HL-60 (cell line): ENCODE results near the gene KCNJ16.

Experiments used
- DNase-seq, 2 experiments: peaks; one replicate each; pipeline ENCODE4 v3.0.0-alpha.2; 2010 to 2020; ENCODE audit warnings: low read depth in 1 of 2, low spot score in 1 of 2
- H3K27ac ChIP-seq: fragments of 250-450 bp; sonication (Bioruptor Pico); replicated peaks from 2 replicates; pipeline ENCODE4 v1.5.1; 2020; ENCODE audit warnings: mild to moderate bottlenecking, moderate library complexity
- H3K27me3 ChIP-seq: fragments of 250-450 bp; sonication (Bioruptor Pico); 2 replicates; pipeline ENCODE4 v1.5.1; 2021; ENCODE audit warnings: mild to moderate bottlenecking, moderate library complexity; ENCODE audit not compliant: insufficient read depth, poor library complexity, severe bottlenecking
- H3K4me3 ChIP-seq: replicated peaks from 2 replicates; pipeline ENCODE4 v1.5.1; 2011; ENCODE audit warnings: mild to moderate bottlenecking, control low read depth, low read length; ENCODE audit not compliant: insufficient read depth
- GABPA ChIP-seq: IDR thresholded peaks from 2 replicates; pipeline ENCODE4 v1.6.1; 2012; ENCODE audit warnings: low read depth
- POLR2AphosphoS5 ChIP-seq: IDR thresholded peaks from 2 replicates; pipeline ENCODE4 v1.6.1; 2012; ENCODE audit warnings: low read depth
- SPI1 ChIP-seq: IDR thresholded peaks from 2 replicates; pipeline ENCODE4 v1.6.1; 2012; ENCODE audit warnings: low read depth, mild to moderate bottlenecking, borderline replicate concordance
- TF ChIP-seq, protein P1 (sequence below): IDR thresholded peaks from 2 replicates; pipeline ENCODE4 v1.6.1; 2012; ENCODE audit warnings: low read depth; ENCODE audit not compliant: insufficient replicate concordance
- TF ChIP-seq, protein P2 (sequence below): IDR thresholded peaks from one replicate; pipeline ENCODE4 v1.5.1; 2011; ENCODE audit warnings: low read length, control low read depth, inconsistent platforms; ENCODE audit not compliant: insufficient read depth

The KCNJ16 gene

DNA sequence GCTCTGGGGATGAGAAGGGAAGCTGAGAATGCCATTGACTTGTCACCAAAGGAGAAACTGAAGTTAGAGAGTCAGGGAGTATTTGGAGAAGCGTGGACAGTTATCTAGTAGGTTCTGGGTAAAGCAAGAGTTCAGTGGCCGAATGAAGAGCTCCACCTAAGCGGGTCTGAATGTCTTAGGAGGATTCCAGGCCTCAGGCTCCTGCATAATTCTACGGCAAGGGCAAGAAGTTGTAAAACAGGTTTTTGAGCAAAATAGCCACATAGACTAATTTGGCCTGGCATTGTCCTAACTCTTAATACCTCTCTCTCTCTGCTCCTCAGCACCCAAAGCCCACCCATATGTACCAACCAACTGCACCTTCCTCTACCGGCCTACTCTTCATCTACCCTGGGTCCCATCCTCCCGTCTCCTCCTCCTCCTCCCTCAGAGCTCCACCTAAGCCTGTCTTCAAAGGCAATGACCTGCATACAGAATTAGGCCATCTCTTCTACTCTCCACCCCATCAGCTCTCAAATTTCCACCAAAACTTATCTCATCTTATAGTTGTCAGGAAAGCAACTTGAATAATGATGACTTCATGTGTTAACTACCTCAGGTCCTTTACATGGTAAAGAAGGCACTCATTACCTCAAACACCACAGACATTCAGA, 52.3 kb downstream of the KCNJ16 start:
- Histone ChIP-seq H3K4me3 (no peak overlapping the region), H3K27me3 (no peaks in the 10 kb centered on the region), H3K27ac (no peak overlapping the region)
- DNase-seq: no peak
- TF ChIP-seq GABPA: no peak

DNA sequence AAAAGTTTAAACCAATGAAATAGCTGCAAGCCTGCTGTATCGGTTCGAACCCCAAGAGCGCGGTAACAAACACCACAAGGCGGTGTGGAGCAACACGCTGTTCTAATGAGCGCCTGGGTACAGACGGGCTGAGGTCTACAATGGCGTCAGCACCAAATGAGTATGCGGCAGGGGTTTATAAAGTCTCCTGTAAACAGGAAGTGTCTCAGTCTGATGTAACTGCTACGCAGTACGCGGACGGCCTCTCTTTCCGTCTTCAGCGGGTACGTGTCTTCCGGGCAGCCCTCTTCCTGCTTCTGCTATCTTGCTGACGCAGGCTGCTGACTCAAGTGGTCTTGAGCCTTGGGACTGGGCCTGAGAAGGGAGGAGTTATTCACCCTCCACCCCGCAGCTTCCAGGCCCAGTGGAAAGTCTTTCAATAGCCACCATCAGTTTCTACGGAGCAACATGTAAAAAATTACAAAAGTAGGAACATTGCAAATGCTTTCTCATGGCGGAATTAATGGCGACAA, 53.8 kb downstream of the KCNJ16 start:
- TF ChIP-seq, protein P1, sequence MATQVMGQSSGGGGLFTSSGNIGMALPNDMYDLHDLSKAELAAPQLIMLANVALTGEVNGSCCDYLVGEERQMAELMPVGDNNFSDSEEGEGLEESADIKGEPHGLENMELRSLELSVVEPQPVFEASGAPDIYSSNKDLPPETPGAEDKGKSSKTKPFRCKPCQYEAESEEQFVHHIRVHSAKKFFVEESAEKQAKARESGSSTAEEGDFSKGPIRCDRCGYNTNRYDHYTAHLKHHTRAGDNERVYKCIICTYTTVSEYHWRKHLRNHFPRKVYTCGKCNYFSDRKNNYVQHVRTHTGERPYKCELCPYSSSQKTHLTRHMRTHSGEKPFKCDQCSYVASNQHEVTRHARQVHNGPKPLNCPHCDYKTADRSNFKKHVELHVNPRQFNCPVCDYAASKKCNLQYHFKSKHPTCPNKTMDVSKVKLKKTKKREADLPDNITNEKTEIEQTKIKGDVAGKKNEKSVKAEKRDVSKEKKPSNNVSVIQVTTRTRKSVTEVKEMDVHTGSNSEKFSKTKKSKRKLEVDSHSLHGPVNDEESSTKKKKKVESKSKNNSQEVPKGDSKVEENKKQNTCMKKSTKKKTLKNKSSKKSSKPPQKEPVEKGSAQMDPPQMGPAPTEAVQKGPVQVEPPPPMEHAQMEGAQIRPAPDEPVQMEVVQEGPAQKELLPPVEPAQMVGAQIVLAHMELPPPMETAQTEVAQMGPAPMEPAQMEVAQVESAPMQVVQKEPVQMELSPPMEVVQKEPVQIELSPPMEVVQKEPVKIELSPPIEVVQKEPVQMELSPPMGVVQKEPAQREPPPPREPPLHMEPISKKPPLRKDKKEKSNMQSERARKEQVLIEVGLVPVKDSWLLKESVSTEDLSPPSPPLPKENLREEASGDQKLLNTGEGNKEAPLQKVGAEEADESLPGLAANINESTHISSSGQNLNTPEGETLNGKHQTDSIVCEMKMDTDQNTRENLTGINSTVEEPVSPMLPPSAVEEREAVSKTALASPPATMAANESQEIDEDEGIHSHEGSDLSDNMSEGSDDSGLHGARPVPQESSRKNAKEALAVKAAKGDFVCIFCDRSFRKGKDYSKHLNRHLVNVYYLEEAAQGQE: no peak
- TF ChIP-seq, protein P2, sequence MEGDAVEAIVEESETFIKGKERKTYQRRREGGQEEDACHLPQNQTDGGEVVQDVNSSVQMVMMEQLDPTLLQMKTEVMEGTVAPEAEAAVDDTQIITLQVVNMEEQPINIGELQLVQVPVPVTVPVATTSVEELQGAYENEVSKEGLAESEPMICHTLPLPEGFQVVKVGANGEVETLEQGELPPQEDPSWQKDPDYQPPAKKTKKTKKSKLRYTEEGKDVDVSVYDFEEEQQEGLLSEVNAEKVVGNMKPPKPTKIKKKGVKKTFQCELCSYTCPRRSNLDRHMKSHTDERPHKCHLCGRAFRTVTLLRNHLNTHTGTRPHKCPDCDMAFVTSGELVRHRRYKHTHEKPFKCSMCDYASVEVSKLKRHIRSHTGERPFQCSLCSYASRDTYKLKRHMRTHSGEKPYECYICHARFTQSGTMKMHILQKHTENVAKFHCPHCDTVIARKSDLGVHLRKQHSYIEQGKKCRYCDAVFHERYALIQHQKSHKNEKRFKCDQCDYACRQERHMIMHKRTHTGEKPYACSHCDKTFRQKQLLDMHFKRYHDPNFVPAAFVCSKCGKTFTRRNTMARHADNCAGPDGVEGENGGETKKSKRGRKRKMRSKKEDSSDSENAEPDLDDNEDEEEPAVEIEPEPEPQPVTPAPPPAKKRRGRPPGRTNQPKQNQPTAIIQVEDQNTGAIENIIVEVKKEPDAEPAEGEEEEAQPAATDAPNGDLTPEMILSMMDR: no peak
- TF ChIP-seq GABPA (no peak), POLR2AphosphoS5 (no peak), SPI1 (no peak)

DNA sequence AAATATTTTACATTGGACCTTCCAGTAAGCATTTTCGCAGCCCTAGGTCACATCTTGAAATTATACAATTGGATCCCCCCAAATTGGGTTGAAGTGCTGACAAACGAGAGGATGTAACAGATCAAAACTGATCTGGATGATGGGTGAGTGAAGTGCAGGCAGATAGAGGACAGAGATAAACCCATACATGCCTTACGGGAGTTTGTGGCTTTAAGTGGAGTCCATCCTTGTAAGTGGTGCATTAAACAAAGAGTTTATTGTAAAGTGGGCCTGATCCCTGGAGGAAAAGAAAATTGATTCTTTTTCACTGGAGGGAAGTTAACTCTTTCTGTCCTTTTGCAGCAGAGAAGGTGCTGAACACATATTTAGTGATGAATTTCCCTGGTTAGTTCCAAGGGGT, 55.3 kb downstream of the KCNJ16 start:
- TF ChIP-seq SPI1 (no peak), GABPA (no peak), POLR2AphosphoS5 (no peak)
- TF ChIP-seq, protein P2: no peak
- TF ChIP-seq, protein P1: no peak
- no peak overlapping the region for H3K4me3 ChIP-seq
- H3K27me3 ChIP-seq: no peaks in the 10 kb centered on the region
- DNase-seq: no peak
- H3K27ac ChIP-seq: no peak overlapping the region

More for the DNA sequence above, 53.8 kb downstream of the KCNJ16 start:
- DNase-seq: no peak
- H3K4me3 ChIP-seq: no peak overlapping the region
- no peaks in the 10 kb centered on the region for H3K27me3 ChIP-seq
- H3K27ac ChIP-seq: no peak overlapping the region

DNA sequence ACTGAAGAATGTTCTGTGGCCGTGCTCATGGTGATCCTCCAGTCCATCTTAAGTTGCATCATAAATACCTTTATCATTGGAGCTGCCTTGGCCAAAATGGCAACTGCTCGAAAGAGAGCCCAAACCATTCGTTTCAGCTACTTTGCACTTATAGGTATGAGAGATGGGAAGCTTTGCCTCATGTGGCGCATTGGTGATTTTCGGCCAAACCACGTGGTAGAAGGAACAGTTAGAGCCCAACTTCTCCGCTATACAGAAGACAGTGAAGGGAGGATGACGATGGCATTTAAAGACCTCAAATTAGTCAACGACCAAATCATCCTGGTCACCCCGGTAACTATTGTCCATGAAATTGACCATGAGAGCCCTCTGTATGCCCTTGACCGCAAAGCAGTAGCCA, 57.5 kb downstream of the KCNJ16 start:
- DNase-seq: no peak
- Histone ChIP-seq H3K4me3 (no peak overlapping the region), H3K27ac (no peak overlapping the region), H3K27me3 (no peaks in the 10 kb centered on the region)
- TF ChIP-seq, protein P1: no peak
- no peak for TF ChIP-seq GABPA
- TF ChIP-seq POLR2AphosphoS5: no peak
- no peak for TF ChIP-seq SPI1
- TF ChIP-seq, protein P2: no peak
